HL-60 (cell line): ENCODE data around the gene CHD5.

ENCODE experiments used
- DNase-seq, 2 experiments: peaks; one replicate each; pipeline ENCODE4 v3.0.0-alpha.2; 2010 to 2020; ENCODE audit warnings: low read depth in 1 of 2, low spot score in 1 of 2
- H3K27ac ChIP-seq: fragments of 250-450 bp; sonication (Bioruptor Pico); replicated peaks from 2 replicates; pipeline ENCODE4 v1.5.1; 2020; ENCODE audit warnings: mild to moderate bottlenecking, moderate library complexity
- H3K27me3 ChIP-seq: fragments of 250-450 bp; sonication (Bioruptor Pico); 2 replicates; pipeline ENCODE4 v1.5.1; 2021; ENCODE audit warnings: mild to moderate bottlenecking, moderate library complexity; ENCODE audit not compliant: insufficient read depth, poor library complexity, severe bottlenecking
- H3K4me3 ChIP-seq: replicated peaks from 2 replicates; pipeline ENCODE4 v1.5.1; 2011; ENCODE audit warnings: mild to moderate bottlenecking, control low read depth, low read length; ENCODE audit not compliant: insufficient read depth
- CTCF ChIP-seq: IDR thresholded peaks from one replicate; pipeline ENCODE4 v1.5.1; 2011; ENCODE audit warnings: low read length, control low read depth, inconsistent platforms; ENCODE audit not compliant: insufficient read depth
- GABPA ChIP-seq: IDR thresholded peaks from 2 replicates; pipeline ENCODE4 v1.6.1; 2012; ENCODE audit warnings: low read depth
- POLR2AphosphoS5 ChIP-seq: IDR thresholded peaks from 2 replicates; pipeline ENCODE4 v1.6.1; 2012; ENCODE audit warnings: low read depth
- REST ChIP-seq: IDR thresholded peaks from 2 replicates; pipeline ENCODE4 v1.6.1; 2012; ENCODE audit warnings: low read depth; ENCODE audit not compliant: insufficient replicate concordance
- SPI1 ChIP-seq: IDR thresholded peaks from 2 replicates; pipeline ENCODE4 v1.6.1; 2012; ENCODE audit warnings: low read depth, mild to moderate bottlenecking, borderline replicate concordance

The CHD5 gene

GRCh38 chr1:6105763-6106162 lies 74.4 kb downstream of the CHD5 start:
- Histone ChIP-seq H3K27me3 (peaks cover 5% of the 10 kb centered on the region), H3K27ac (no peak overlapping the region), H3K4me3 (no peak overlapping the region)
- peak in 1 of 2 experiments; percentile 26 for DNase-seq
- TF ChIP-seq POLR2AphosphoS5 (no peak), CTCF (peak; percentile 6), GABPA (no peak), SPI1 (no peak)

GRCh38 chr1:6105218-6105679 lies 74.9 kb downstream of the CHD5 start:
- peaks cover 5% of the 10 kb centered on the region for H3K27me3 ChIP-seq
- DNase-seq, result peak in 1 of 2 experiments; percentile 27
- no peak overlapping the region for H3K4me3 ChIP-seq
- TF ChIP-seq GABPA (no peak), CTCF (no peak), SPI1 (no peak), POLR2AphosphoS5 (no peak), REST (no peak)
- H3K27ac ChIP-seq, result no peak overlapping the region

GRCh38 chr1:6104631-6105030 lies 75.5 kb downstream of the CHD5 start:
- peaks cover 5% of the 10 kb centered on the region for H3K27me3 ChIP-seq
- no peak overlapping the region for H3K27ac ChIP-seq
- no peak overlapping the region for H3K4me3 ChIP-seq
- no peak for DNase-seq
- TF ChIP-seq CTCF (no peak), POLR2AphosphoS5 (no peak), SPI1 (no peak), GABPA (no peak), REST (no peak)

GRCh38 chr1:6103854-6104530 lies 76.1 kb downstream of the CHD5 start:
- TF ChIP-seq SPI1 (no peak), REST (no peak), GABPA (no peak), CTCF (no peak), POLR2AphosphoS5 (no peak)
- DNase-seq, result no peak

More at GRCh38 chr1:6103854-6104530, 76.1 kb downstream of the CHD5 start:
- Histone ChIP-seq H3K27me3 (no peaks in the 10 kb centered on the region), H3K27ac (no peak overlapping the region), H3K4me3 (no peak overlapping the region)
